Measurements from ENCODE around the gene LCN2. TPM values are rescaled to one million over a fixed set of nuclear protein-coding genes. Genes with fewer than 3 reads are reported as not detected.
A peak's percentile ranks its signal among the peaks of the same experiment; 100 is the strongest.

Gene LCN2
- total and polyA plus RNA-seq, 2 experiments from 2014 or later, result 2.0 TPM; not detected in 1

- peaks cover 5% of the 10 kb centered on the region for H3K36me3 ChIP-seq (ENCODE audit: insufficient read depth)
These were observed 42.2 kb upstream of the LCN2 start for GRCh38 chr9:128106940-128107467.

DNA sequence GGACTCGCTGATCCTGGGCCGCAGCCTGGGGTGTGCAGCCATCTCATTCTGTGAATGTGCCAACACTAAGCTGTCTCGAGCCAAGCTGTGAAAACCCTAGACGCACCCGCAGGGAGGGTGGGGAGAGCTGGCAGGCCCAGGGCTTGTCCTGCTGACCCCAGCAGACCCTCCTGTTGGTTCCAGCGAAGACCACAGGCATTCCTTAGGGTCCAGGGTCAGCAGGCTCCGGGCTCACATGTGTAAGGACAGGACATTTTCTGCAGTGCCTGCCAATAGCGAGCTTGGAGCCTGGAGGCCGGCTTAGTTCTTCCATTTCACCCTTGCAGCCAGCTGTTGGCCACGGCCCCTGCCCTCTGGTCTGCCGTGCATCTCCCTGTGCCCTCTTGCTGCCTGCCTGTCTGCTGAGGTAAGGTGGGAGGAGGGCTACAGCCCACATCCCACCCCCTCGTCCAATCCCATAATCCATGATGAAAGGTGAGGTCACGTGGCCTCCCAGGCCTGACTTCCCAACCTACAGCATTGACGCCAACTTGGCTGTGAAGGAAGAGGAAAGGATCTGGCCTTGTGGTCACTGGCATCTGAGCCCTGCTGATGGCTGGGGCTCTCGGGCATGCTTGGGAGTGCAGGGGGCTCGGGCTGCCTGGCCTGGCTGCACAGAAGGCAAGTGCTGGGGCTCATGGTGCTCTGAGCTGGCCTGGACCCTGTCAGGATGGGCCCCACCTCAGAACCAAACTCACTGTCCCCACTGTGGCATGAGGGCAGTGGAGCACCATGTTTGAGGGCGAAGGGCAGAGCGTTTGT is 41.6 kb upstream of the LCN2 start:
- H3K27ac Mint-ChIP-seq, result peak overlapping the region; percentile 80; the same call in 1 of the 2 replicates
- Histone ChIP-seq H3K27ac (ENCODE audit: low read depth) (peak overlapping the region; percentile 76; the same call in 1 of the 2 replicates), H3K4me2 (no peak overlapping the region), H3K9me2 (ENCODE audit: insufficient read depth) (no peaks in the 10 kb centered on the region), H3K27me3 (ENCODE audit: insufficient read depth) (no peaks in the 10 kb centered on the region), H3F3A (replicated peaks; ENCODE audit: low read depth) (peaks cover 10% of the 10 kb centered on the region; the same call in 1 of the 2 replicates), H3K36me3 (ENCODE audit: insufficient read depth) (peaks cover 5% of the 10 kb centered on the region), H3K4me3 (no peak overlapping the region), H3K4me1 (ENCODE audit: insufficient read depth) (peaks cover 8% of the 10 kb centered on the region; the same call in 1 of the 2 replicates), H4K20me1 (replicated peaks; ENCODE audit: insufficient read depth) (peaks cover 16% of the 10 kb centered on the region), H3K79me2 (replicated peaks; ENCODE audit: insufficient read depth) (no peaks in the 10 kb centered on the region), H2AFZ (no peak overlapping the region)
- H3K4me3 Mint-ChIP-seq, result no peak overlapping the region
- H3K4me1 Mint-ChIP-seq, result peaks cover 19% of the 10 kb centered on the region
- TF ChIP-seq EZH2phosphoT487 (IDR thresholded peaks at IDR 0.05; ENCODE audit: unreplicated experiment), result no peak
- TF ChIP-seq ZNF114 (CRISPR knock-in tag; IDR thresholded peaks at IDR 0.05), result no peak
- no peak for TF ChIP-seq ZNF331 (CRISPR knock-in tag; IDR thresholded peaks at IDR 0.05; ENCODE audit: low read depth)
- no peak for ATAC-seq
- peaks cover 56% of the 10 kb centered on the region for H3K36me3 Mint-ChIP-seq (ENCODE audit: low read depth)
- no peak for DNase-seq (ENCODE audit: low spot score)
- H3K27me3 Mint-ChIP-seq (ENCODE audit: insufficient read depth, low read depth, poor library complexity), result peaks cover 3% of the 10 kb centered on the region
- H3K9me3 Mint-ChIP-seq, result no peaks in the 10 kb centered on the region

More at GRCh38 chr9:128106940-128107467, 42.2 kb upstream of the LCN2 start:
- H3K79me2 ChIP-seq (replicated peaks; ENCODE audit: insufficient read depth), result no peaks in the 10 kb centered on the region
- H3K9me2 ChIP-seq (ENCODE audit: insufficient read depth), result no peaks in the 10 kb centered on the region
- H4K20me1 ChIP-seq (replicated peaks; ENCODE audit: insufficient read depth), result peaks cover 16% of the 10 kb centered on the region
- no peak overlapping the region for H3K4me3 ChIP-seq
- H3K9me3 Mint-ChIP-seq, result no peaks in the 10 kb centered on the region
- H3K27ac Mint-ChIP-seq, result no peak overlapping the region
- TF ChIP-seq ETS1 (IDR thresholded peaks at IDR 0.05) (no peak), CTCF (conservative IDR thresholded peaks at IDR 0.05; ENCODE audit: low read depth in 2 of 2) (no peak)
- no peak for ATAC-seq
- no peaks in the 10 kb centered on the region for H3K27me3 ChIP-seq (ENCODE audit: insufficient read depth)
- peaks cover 62% of the 10 kb centered on the region for H3K36me3 Mint-ChIP-seq (ENCODE audit: low read depth)
- no peak for DNase-seq (ENCODE audit: low spot score)
- H3K4me1 ChIP-seq (ENCODE audit: insufficient read depth), result peaks cover 9% of the 10 kb centered on the region; the same call in 1 of the 2 replicates
- H3K27ac ChIP-seq (ENCODE audit: low read depth), result no peak overlapping the region
- no peak overlapping the region for H3K4me3 Mint-ChIP-seq
- H3F3A ChIP-seq (replicated peaks; ENCODE audit: low read depth), result peaks cover 10% of the 10 kb centered on the region; the same call in 1 of the 2 replicates
- H3K4me2 ChIP-seq, result no peak overlapping the region
- peaks cover 26% of the 10 kb centered on the region for H3K4me1 Mint-ChIP-seq
- H2AFZ ChIP-seq, result no peak overlapping the region
- H3K27me3 Mint-ChIP-seq (ENCODE audit: insufficient read depth, low read depth, poor library complexity), result peaks cover 6% of the 10 kb centered on the region

Measured in GM23338 (cell line).